H1 (cell line): ENCODE measurements around the gene BUD23. TPM values are rescaled to one million over a fixed set of nuclear protein-coding genes. Genes with fewer than 3 reads are reported as not detected.

Experiments used
- CREB1 ChIP-seq: IDR thresholded peaks from 2 replicates; pipeline ENCODE4 v1.6.1; 2012; ENCODE audit warnings: inconsistent platforms
- EGR1 ChIP-seq: IDR thresholded peaks from 2 replicates; pipeline ENCODE4 v1.6.1; 2011; ENCODE audit warnings: low read depth, low read length, borderline replicate concordance
- GABPA ChIP-seq: IDR thresholded peaks from 2 replicates; pipeline ENCODE4 v1.6.1; 2011; ENCODE audit warnings: mild to moderate bottlenecking, low read length, moderate library complexity, borderline replicate concordance; ENCODE audit not compliant: insufficient read depth
- polyA plus RNA-seq, 7 experiments: library from polyadenylated mRNA; depleted of rRNA in 3 of 7; stranded (reverse) in 5 of 7; unstranded in 2 of 7; fragments of >200 nt in 5 of 7; fragments of 200-250 nt in 2 of 7; gene quantifications; 1 replicate in 5 of 7; 2 replicates in 1 of 7; 4 replicates in 1 of 7; pipeline versions ENCODE4 v1.2.1 to v1.2.3, GENCODE V29; 2011 to 2013; ENCODE audit warnings: missing spikeins in 2 of 7, mixed read lengths in 2 of 7
- total RNA-seq: library from RNA; stranded (reverse); fragmentation: NEBNext Ultra II Directional; extraction: Animal tissue kit (Norgen Biotek cat#: 25700); gene quantifications from 2 replicates; pipeline ENCODE4 v1.2.1, GENCODE V29; 2021
- TF ChIP-seq, protein P1 (sequence below): fragments of 300-600 bp; sonication (generic); IDR thresholded peaks from 2 replicates; pipeline ENCODE4 v1.7.1; 2012; ENCODE audit warnings: low read length, moderate library complexity, mild to moderate bottlenecking, inconsistent platforms; ENCODE audit not compliant: insufficient replicate concordance
- TF ChIP-seq, protein P2 (sequence below): IDR thresholded peaks from 2 replicates; pipeline ENCODE4 v1.6.1; 2012; ENCODE audit warnings: inconsistent platforms

Gene BUD23
- total and polyA plus RNA-seq, 2 of the 8 experiments (the other 6 are each of a cell fraction or from before 2014, with no cell fraction given), result 72.3 to 78.4 TPM

DNA sequence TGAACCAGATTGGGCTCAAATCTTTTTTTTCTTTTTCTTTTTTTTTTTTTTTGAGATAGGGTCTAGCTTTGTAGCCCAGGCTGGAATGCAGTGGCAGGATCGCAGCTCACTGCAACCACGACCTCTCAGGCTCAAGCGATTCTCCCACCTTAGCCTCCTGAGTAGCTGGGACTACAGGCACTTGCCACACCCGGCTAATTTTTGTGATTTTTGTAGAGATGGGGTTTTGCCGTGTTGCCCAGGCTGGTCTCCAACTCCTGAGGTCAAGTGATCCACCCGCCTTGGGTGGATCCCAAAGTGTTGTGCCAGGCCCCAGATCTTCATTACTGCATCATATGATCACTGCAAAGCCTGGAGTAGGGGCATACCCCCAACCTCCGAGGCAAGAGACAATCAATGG lies 2.9 kb upstream of the BUD23 start (continued):
- TF ChIP-seq, protein P1, sequence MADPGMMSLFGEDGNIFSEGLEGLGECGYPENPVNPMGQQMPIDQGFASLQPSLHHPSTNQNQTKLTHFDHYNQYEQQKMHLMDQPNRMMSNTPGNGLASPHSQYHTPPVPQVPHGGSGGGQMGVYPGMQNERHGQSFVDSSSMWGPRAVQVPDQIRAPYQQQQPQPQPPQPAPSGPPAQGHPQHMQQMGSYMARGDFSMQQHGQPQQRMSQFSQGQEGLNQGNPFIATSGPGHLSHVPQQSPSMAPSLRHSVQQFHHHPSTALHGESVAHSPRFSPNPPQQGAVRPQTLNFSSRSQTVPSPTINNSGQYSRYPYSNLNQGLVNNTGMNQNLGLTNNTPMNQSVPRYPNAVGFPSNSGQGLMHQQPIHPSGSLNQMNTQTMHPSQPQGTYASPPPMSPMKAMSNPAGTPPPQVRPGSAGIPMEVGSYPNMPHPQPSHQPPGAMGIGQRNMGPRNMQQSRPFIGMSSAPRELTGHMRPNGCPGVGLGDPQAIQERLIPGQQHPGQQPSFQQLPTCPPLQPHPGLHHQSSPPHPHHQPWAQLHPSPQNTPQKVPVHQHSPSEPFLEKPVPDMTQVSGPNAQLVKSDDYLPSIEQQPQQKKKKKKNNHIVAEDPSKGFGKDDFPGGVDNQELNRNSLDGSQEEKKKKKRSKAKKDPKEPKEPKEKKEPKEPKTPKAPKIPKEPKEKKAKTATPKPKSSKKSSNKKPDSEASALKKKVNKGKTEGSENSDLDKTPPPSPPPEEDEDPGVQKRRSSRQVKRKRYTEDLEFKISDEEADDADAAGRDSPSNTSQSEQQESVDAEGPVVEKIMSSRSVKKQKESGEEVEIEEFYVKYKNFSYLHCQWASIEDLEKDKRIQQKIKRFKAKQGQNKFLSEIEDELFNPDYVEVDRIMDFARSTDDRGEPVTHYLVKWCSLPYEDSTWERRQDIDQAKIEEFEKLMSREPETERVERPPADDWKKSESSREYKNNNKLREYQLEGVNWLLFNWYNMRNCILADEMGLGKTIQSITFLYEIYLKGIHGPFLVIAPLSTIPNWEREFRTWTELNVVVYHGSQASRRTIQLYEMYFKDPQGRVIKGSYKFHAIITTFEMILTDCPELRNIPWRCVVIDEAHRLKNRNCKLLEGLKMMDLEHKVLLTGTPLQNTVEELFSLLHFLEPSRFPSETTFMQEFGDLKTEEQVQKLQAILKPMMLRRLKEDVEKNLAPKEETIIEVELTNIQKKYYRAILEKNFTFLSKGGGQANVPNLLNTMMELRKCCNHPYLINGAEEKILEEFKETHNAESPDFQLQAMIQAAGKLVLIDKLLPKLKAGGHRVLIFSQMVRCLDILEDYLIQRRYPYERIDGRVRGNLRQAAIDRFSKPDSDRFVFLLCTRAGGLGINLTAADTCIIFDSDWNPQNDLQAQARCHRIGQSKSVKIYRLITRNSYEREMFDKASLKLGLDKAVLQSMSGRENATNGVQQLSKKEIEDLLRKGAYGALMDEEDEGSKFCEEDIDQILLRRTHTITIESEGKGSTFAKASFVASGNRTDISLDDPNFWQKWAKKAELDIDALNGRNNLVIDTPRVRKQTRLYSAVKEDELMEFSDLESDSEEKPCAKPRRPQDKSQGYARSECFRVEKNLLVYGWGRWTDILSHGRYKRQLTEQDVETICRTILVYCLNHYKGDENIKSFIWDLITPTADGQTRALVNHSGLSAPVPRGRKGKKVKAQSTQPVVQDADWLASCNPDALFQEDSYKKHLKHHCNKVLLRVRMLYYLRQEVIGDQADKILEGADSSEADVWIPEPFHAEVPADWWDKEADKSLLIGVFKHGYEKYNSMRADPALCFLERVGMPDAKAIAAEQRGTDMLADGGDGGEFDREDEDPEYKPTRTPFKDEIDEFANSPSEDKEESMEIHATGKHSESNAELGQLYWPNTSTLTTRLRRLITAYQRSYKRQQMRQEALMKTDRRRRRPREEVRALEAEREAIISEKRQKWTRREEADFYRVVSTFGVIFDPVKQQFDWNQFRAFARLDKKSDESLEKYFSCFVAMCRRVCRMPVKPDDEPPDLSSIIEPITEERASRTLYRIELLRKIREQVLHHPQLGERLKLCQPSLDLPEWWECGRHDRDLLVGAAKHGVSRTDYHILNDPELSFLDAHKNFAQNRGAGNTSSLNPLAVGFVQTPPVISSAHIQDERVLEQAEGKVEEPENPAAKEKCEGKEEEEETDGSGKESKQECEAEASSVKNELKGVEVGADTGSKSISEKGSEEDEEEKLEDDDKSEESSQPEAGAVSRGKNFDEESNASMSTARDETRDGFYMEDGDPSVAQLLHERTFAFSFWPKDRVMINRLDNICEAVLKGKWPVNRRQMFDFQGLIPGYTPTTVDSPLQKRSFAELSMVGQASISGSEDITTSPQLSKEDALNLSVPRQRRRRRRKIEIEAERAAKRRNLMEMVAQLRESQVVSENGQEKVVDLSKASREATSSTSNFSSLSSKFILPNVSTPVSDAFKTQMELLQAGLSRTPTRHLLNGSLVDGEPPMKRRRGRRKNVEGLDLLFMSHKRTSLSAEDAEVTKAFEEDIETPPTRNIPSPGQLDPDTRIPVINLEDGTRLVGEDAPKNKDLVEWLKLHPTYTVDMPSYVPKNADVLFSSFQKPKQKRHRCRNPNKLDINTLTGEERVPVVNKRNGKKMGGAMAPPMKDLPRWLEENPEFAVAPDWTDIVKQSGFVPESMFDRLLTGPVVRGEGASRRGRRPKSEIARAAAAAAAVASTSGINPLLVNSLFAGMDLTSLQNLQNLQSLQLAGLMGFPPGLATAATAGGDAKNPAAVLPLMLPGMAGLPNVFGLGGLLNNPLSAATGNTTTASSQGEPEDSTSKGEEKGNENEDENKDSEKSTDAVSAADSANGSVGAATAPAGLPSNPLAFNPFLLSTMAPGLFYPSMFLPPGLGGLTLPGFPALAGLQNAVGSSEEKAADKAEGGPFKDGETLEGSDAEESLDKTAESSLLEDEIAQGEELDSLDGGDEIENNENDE, result no peak
- TF ChIP-seq, protein P2, sequence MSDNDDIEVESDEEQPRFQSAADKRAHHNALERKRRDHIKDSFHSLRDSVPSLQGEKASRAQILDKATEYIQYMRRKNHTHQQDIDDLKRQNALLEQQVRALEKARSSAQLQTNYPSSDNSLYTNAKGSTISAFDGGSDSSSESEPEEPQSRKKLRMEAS, result no peak
- TF ChIP-seq EGR1 (no peak), GABPA (no peak), CREB1 (no peak)
- TF ChIP-seq, all 59 proteins: peak for 0
